Measurements from ENCODE around the gene SLC17A3.

The SLC17A3 gene

GRCh38 chr6:25874118-25874517 lies at the start of gene SLC17A3:
TSS of gene SLC17A3 (minus strand) at chr6:25874243. CDS start at chr6:25868387, 5,856 bp downstream.
- no peak for DNase-seq

- DNase-seq: no peak
Observed at GRCh38 chr6:25922301-25922700, 48.3 kb upstream of the SLC17A3 start.

GRCh38 chr6:25921525-25922203 lies 47.6 kb upstream of the SLC17A3 start:
- no peak for DNase-seq

GRCh38 chr6:25919657-25920056 lies 45.6 kb upstream of the SLC17A3 start:
- DNase-seq: no peak

- DNase-seq: no peak
Observed at GRCh38 chr6:25918083-25918683, 44.1 kb upstream of the SLC17A3 start.

- DNase-seq: no peak
Observed at GRCh38 chr6:25916789-25917490, 42.9 kb upstream of the SLC17A3 start.

- no peak for DNase-seq
Observed at GRCh38 chr6:25916330-25916729, 42.3 kb upstream of the SLC17A3 start.

- DNase-seq: no peak
Observed at GRCh38 chr6:25913741-25914140, 39.7 kb upstream of the SLC17A3 start.

GRCh38 chr6:25911351-25911750 lies 37.3 kb upstream of the SLC17A3 start:
- no peak for DNase-seq

- no peak for DNase-seq
Observed at GRCh38 chr6:25907475-25908014, 33.5 kb upstream of the SLC17A3 start.

- no peak for DNase-seq
Observed at GRCh38 chr6:25903467-25904099, 29.5 kb upstream of the SLC17A3 start.

- no peak for DNase-seq
Observed at GRCh38 chr6:25902071-25902470, 28.0 kb upstream of the SLC17A3 start.

GRCh38 chr6:25900843-25901242 lies 26.8 kb upstream of the SLC17A3 start:
- no peak for DNase-seq

GRCh38 chr6:25899580-25900408 lies 25.8 kb upstream of the SLC17A3 start:
- no peak for DNase-seq

GRCh38 chr6:25899123-25899522 lies 25.1 kb upstream of the SLC17A3 start:
- DNase-seq: no peak

- DNase-seq: no peak
Observed at GRCh38 chr6:25898289-25898977, 24.4 kb upstream of the SLC17A3 start.

GRCh38 chr6:25896252-25896651 lies 22.2 kb upstream of the SLC17A3 start:
- DNase-seq: no peak

GRCh38 chr6:25895771-25896170 lies 21.7 kb upstream of the SLC17A3 start:
- no peak for DNase-seq

GRCh38 chr6:25893778-25894177 lies 19.7 kb upstream of the SLC17A3 start:
- DNase-seq: no peak

- no peak for DNase-seq
Observed at GRCh38 chr6:25892877-25893276, 18.8 kb upstream of the SLC17A3 start.
